ENCODE data around the gene CELF5.

The CELF5 gene

DNA sequence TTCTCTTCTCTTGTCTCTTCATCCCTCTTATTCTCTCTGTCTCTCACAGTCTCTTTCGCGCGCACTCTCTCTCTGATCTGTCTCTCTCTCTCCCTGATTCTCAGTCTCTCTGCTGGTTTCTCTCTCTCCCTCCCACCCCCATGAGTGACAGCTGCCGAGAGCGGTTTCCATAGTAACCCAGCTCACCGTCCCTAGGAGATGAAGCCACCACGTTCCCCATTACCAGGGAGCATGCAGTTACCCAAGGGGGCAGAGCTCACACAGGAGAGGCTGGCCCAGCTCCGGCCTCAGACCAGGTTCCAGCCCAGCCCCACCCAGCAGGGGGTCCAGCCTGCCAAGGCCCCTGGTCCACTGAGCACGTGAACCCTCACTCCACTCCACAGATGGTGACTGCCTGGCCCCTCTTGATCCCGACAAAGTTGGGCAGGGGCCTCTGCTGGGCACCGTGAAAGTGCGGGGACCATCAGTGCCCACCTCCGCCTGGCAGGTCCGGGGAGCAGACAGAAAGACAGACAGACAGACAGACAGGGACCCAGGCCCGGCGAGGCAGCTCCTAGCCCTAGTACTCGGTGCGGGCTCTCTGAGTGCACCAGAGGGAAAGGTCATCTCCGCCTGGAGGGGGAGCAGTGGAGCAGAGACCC lies 50.6 kb downstream of the CELF5 start:
- peak overlapping the region; percentile 52 for H3K4me3 ChIP-seq (ENCODE audit: low read depth, low read length)
- TF ChIP-seq, protein P1, sequence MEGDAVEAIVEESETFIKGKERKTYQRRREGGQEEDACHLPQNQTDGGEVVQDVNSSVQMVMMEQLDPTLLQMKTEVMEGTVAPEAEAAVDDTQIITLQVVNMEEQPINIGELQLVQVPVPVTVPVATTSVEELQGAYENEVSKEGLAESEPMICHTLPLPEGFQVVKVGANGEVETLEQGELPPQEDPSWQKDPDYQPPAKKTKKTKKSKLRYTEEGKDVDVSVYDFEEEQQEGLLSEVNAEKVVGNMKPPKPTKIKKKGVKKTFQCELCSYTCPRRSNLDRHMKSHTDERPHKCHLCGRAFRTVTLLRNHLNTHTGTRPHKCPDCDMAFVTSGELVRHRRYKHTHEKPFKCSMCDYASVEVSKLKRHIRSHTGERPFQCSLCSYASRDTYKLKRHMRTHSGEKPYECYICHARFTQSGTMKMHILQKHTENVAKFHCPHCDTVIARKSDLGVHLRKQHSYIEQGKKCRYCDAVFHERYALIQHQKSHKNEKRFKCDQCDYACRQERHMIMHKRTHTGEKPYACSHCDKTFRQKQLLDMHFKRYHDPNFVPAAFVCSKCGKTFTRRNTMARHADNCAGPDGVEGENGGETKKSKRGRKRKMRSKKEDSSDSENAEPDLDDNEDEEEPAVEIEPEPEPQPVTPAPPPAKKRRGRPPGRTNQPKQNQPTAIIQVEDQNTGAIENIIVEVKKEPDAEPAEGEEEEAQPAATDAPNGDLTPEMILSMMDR (IDR thresholded peaks at IDR 0.05; ENCODE audit: insufficient read depth, low read length, missing control alignments), result peak; percentile 55
- POLR2A ChIA-PET, result no interaction called here
- no peak for DNase-seq (ENCODE audit: low read depth, low spot score)
- CTCF ChIA-PET, result interaction anchor here (0.7 to 2.6 kb wide), 5 partner anchors 9 to 30 kb away, joined by 3 to 12 read pairs (median 4); no protein-coding TSS in a partner anchor

DNA sequence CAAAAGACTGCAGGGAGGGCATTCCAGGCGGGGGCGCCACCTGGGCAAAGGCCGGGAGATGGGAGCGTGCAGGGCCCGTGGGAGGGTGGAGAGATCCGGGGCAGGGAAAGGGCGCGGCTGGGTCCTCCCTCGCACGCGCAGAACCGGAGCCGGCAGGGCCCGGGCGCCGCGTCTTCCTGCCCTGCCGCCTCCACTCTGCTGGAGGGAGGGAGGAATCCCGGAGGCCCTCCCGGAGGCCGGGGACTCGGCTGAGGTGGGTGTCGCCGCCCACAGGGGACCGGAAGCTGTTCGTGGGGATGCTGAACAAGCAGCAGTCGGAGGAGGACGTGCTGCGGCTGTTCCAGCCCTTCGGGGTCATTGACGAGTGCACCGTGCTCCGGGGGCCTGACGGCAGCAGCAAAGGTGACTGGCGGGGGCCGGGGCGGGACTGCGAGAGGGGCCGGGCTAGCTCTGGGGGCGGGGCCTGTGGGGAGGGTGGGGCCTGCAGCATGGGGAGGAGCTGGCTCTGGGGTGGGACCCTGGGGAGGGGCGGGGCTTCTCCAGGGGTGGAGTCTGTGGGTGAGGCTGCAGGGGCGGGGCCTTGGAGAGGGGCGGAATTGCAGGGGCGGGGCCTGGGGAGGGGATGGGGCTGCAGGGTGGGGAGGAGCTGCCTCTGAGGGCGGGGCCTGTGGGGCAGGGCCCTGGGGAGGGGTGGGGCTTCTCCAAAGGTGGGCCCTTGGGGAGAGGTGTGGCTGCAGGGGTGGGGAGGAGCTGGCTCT lies 51.3 kb downstream of the CELF5 start:
- DNase-seq (ENCODE audit: low read depth, low spot score), result no peak

DNA sequence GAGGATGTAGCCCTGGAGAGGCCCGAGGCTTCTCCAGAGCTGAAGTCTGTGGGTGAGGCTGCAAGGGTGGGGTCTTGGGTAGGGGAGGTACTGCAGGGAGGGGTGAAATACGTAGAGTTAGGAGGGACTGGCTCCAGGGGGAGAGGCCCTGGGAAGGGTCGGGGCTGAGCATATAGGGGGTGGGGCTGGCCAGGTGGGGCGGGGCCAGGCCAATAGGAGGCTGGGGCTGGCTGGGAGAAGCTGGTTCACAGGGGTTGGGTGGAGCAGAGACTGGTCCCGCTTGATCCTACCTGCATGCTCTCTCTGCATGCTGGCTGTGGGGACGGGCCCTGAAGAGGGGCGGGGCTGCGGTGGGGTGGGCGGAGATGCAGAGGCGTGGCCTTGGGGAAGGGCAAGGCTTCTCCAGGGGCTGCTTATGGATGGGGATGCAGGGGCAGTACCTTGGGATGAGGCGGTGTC lies 51.9 kb downstream of the CELF5 start:
- no peak overlapping the region for H3K4me3 ChIP-seq (ENCODE audit: low read depth, low read length)
- POLR2A ChIA-PET, result no interaction called here
- DNase-seq (ENCODE audit: low read depth, low spot score), result no peak
- TF ChIP-seq, protein P1 (IDR thresholded peaks at IDR 0.05; ENCODE audit: insufficient read depth, low read length, missing control alignments), result no peak
- CTCF ChIA-PET, result interaction anchor here (0.6 to 2.6 kb wide), 4 partner anchors 8 to 73 kb away, joined by 3 to 12 read pairs (median 4); no protein-coding TSS in a partner anchor

More for the DNA sequence above, 51.3 kb downstream of the CELF5 start:
- POLR2A ChIA-PET, result no interaction called here
- TF ChIP-seq, protein P1 (IDR thresholded peaks at IDR 0.05; ENCODE audit: insufficient read depth, low read length, missing control alignments), result no peak
- peak overlapping the region; percentile 52 for H3K4me3 ChIP-seq (ENCODE audit: low read depth, low read length)
- CTCF ChIA-PET, result interaction anchor here (0.6 to 2.6 kb wide), 5 partner anchors 9 to 72 kb away, joined by 3 to 12 read pairs (median 4); no protein-coding TSS in a partner anchor

DNA sequence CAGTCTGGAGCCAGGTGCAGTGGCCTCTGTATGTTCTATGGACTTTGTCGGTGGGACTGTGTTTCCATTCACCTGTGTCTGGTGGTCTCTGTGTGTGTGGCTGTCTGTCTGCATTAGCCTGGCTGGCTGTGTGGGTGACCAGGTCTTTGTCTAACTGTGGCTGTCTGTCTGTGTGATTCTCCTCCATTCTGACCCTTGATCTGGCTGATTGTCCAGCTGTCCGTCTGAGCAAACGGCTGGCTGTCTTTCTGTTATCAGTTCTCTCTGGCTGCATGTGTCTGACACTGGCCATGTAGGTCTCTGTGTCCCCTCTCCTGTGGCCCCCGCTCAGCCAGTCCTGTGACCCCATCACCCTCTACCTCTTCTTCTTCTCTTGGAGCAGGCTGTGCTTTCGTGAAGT lies 53.2 kb downstream of the CELF5 start:
- ChIA-PET POLR2A (no interaction called here), CTCF (no interaction called here)
- TF ChIP-seq, protein P1 (IDR thresholded peaks at IDR 0.05; ENCODE audit: insufficient read depth, low read length, missing control alignments), result no peak
- DNase-seq (ENCODE audit: low read depth, low spot score), result no peak
- no peak overlapping the region for H3K4me3 ChIP-seq (ENCODE audit: low read depth, low read length)

DNA sequence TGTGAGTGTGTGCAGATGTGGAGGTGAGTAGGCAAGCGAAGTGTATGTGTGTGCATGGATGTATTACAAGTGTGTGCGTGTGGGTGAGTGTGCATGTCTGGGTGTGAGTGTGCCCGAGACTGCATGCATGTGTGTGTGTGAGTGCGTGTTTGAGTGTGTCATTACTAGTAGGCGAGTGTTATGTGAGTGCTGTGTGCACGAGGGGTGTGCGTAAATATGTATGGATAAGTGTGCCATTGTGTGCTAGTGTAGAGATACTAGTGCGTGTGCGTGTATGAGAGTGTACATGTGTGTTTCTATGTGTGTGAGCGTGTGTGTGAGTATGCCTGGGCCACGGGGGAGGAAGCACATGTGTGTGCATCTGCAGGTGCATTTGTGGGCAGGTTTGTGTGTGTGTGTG lies 53.8 kb downstream of the CELF5 start:
- no peak for DNase-seq (ENCODE audit: low read depth, low spot score)
- no peak overlapping the region for H3K4me3 ChIP-seq (ENCODE audit: low read depth, low read length)
- ChIA-PET CTCF (no interaction called here), POLR2A (no interaction called here)
- TF ChIP-seq, protein P1 (IDR thresholded peaks at IDR 0.05; ENCODE audit: insufficient read depth, low read length, missing control alignments), result no peak

DNA sequence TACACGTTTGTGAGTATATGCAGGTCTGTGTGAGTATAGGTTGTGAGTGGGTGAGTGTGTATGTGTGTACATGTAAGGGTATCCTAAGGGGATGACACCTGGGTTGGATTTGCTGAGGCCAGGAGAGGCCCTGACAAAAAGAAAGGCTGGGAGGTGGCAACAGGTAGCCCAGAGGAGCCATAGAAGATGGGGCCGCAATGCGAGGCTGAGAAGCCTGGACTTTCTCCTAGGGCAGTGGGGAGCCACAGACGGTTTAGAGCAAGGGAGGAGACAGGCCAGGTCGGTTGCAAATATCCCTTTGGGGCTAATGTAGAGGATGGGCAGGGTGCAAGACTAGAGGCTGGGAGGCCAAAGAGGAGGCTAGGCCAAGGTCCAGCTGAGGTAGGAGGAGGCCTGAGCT lies 54.3 kb downstream of the CELF5 start:
- DNase-seq (ENCODE audit: low read depth, low spot score), result no peak
- no peak overlapping the region for H3K4me3 ChIP-seq (ENCODE audit: low read depth, low read length)
- CTCF ChIA-PET, result no interaction called here
- TF ChIP-seq, protein P1 (IDR thresholded peaks at IDR 0.05; ENCODE audit: insufficient read depth, low read length, missing control alignments), result no peak
- POLR2A ChIA-PET, result no interaction called here
